HG02623 (cell line): ENCODE data around the gene ARHGEF12.

Experiments
- ATAC-seq: cut with Tn5 transposase; IDR thresholded peaks from one replicate; pipeline ENCODE4 v1.9.1; 2021; ENCODE audit warnings: moderate library complexity; ENCODE audit not compliant: unreplicated experiment

Gene ARHGEF12

GRCh38 chr11:120316880-120317688 is 19.1 kb upstream of the ARHGEF12 start:
- no peak for ATAC-seq

GRCh38 chr11:120317689-120318480 is 18.3 kb upstream of the ARHGEF12 start:
- no peak for ATAC-seq

- ATAC-seq, result no peak
Measured at GRCh38 chr11:120318906-120319305, 17.3 kb upstream of the ARHGEF12 start.

- ATAC-seq, result peak; percentile 45
Measured at GRCh38 chr11:120324932-120325810, 11.0 kb upstream of the ARHGEF12 start, which contains the start of gene TLCD5. TSS of gene TLCD5 (plus strand) at chr11:120325299. CDS start at chr11:120327442, 2,143 bp downstream.

- no peak for ATAC-seq
Measured at GRCh38 chr11:120326228-120326627, 10.0 kb upstream of the ARHGEF12 start.

GRCh38 chr11:120326845-120327281 is 9.3 kb upstream of the ARHGEF12 start:
- ATAC-seq, result no peak

GRCh38 chr11:120327311-120327710 is 8.9 kb upstream of the ARHGEF12 start:
- no peak for ATAC-seq

DNA sequence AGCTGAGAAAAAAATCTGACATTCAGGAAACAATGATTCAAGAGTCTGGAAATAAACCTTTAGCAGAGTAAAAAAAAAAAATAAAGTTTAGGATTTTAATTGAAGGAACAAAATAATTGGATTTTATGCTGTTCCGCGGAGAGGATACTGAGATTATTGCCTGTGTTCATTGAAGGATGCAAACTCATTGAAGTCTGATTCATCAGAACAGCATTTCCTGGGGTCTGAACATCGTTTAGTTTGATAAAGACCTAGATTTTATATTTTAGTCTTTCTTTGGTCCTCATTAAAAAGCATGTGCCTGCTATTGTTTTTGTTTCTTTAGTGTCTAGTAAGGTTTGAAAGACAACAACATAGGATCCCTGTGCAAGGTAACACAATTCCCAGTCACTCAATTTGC is 6.7 kb upstream of the ARHGEF12 start:
- ATAC-seq, result no peak

GRCh38 chr11:120330045-120330444 is 6.2 kb upstream of the ARHGEF12 start:
- ATAC-seq, result no peak

DNA sequence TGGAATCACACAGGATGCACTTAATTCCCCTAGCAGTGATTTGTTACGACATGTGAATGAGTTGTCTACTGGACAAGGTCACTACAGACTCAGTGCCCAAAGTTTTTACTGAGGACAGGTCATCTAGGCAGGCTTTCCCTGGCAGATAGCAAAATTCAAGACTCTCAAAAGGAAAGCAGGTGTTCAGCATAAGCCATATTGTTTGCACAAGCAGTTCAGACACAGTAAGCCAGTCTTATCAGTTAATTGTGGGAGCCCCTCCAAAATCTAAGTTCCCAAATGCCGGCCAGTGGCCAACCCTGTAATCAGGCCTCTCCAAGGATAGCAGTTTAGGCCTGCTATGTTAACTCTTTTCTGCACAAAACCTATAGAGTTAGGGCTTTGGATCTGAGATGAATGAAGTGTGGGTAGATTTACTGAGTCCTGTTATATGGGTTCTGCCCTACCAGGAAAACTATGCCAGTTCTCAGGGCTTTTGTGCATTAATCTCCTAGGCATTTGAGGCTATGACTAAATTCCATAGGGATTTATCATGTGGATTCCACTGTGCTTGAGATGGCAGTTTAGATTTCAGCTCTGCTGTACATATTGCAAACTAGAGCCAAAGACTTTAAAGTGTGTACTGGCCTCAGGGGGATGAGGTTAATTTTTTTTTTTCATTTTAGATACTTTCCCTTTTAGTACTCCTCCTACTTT is 4.8 kb upstream of the ARHGEF12 start:
- no peak for ATAC-seq

DNA sequence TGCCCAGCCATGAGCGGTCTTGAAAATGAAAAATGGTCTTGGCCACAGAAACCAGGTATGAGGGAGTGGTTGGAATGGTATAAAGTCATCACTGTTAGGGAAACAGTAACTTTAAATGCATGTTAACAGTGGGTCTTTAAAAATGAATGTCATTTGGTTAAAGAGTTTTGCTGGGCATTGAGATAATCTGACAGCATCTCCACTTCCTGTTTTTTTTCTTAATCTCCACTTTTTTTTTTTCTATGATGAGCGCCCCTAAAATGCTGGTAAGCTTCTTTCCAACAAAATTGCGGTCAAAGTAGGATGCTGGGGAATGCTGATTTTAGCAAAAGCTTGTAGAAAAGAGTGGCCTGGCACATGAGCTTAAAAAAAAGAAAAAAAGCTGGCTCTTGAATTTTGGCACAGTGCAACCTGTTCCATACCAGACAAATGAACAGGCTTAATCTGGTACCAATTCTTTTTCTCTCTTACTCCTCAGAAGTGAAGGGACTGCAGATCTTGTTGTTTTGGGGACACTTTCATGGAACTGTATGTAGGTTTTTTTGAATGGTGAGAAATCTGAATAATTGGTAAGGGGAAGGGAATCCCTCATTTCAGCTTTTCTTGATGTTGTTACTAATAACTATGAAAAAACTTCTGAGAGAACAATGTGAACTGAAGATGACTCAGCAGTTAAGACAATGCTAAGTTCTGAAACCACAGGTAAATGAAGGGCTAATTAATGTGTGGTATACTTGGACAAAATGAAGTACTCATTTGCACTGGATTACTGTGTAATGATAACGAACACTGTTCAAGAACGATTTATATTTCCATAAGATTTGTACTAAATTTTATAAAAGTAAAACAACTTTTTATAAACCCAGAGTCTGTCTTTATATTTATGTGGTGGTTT is 3.1 kb upstream of the ARHGEF12 start:
- ATAC-seq, result no peak

- no peak for ATAC-seq
Measured at GRCh38 chr11:120333801-120334200, 2.4 kb upstream of the ARHGEF12 start.

- no peak for ATAC-seq
Measured at GRCh38 chr11:120334332-120334731, 1.9 kb upstream of the ARHGEF12 start.

- ATAC-seq, result no peak
Measured at GRCh38 chr11:120334894-120335462, 1.2 kb upstream of the ARHGEF12 start.

- peak; percentile 23 for ATAC-seq
Measured at GRCh38 chr11:120335556-120335907, 681 bp upstream of the ARHGEF12 start.

DNA sequence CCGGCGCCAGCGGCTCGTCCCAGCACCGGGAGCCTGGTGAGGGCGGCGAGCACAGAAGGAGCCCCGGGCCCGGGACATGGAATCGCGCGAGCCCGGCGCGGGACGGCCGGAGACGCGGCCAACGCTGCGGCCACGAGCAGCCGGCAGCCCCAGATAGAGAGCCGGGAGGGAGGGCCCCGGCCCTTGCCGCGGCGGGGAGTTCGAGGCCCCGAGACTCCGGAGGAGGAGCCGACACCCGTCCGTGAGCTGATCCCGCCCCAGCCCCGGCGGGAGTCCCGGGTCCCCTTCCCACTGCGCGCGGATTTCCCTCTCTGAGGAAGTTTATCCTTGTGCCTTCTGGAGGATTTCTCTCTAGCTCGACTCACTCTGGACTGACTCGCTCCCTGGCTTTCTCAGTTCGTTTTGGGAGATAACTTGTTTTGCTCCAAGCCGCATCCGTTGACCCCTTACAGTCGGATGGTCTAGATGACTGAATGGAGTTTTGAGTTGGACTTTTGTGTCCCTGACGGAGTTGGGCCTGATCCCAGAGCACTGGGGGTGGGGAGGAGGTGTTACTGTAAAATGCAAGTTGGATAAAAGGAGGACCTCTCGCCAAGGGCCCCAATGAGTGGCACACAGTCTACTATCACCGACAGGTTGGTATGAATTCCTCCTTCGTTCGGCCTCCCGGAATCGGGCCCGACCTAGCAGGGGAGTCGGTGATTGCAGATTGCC is 585 bp downstream of the ARHGEF12 start:
- ATAC-seq, result peak; percentile 19

DNA sequence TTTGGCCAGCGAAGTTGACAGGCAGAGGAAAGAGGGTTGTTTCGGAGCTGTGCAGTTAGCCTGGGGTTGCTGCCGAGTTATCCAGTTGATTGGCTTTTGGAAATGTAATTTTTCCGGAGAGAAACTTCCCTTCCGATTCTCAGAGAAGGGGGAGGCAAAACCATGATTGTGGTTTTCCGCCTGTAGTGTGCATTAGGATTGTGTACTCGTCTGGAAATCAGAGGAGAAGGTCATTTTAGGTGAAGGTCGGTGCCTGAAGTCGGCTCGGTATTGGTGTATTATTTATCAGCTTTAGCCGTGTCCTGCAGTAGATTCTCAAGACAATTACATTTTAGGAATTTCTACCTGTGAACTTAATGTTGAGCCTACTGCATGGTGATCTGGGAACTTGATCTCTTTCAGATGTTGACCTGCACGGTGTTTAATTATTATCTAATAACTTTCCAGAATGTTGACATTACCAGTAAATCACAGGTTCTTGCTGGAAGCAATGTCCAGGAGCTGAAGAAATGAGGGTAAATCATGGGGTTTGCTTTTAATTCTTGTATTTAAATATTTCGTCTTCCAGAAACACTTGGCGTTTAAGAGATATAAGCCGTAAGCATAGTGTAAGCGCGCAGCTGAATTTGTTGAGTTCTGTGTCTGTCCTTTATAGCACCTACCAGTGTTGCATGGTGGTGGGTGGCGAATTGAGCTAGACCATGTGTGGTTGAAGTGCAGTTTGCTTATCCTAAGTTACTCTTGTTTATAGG is 1.3 kb downstream of the ARHGEF12 start:
- no peak for ATAC-seq
